ENCODE results near the gene ADCY5. TPM values are rescaled to one million over a fixed set of nuclear protein-coding genes. Genes with fewer than 3 reads are reported as not detected.

ADCY5 gene
- polyA plus RNA-seq, 1 donor = 10.6 TPM

DNA sequence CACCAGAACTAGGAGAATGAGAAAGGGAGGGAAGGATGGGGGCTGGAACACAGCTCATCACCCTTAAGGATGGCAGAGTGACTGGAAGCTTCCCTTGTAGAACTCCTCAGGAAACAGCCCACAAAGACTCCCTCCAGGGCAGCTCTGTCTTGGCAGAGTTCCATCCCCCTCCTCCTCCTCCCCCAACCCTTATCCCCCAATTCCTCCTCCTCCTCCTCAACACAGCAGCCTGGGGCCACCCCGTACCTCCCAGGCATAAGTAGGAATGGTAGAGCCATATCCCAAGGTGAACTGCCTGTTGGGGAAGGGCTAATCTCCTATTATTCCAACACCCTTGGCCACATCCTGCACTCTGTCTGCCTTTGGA, 38.8 kb downstream of the ADCY5 start:
- no peak overlapping the region for H3K4me3 ChIP-seq (ENCODE audit: low read length)
- H3K4me1 ChIP-seq (ENCODE audit: control insufficient read depth, insufficient read depth, low read length) = peaks cover 74% of the 10 kb centered on the region
- H3K36me3 ChIP-seq (ENCODE audit: control insufficient read depth, insufficient read depth, low read length) = no peaks in the 10 kb centered on the region
- no CpG with 5 or more reads among the region's 1 CpG for WGBS (ENCODE audit: insufficient coverage, low lambda C conversion rate)
- no peak for DNase-seq
- peak overlapping the region; percentile 97 for H3K27ac ChIP-seq (ENCODE audit: low read length)
- no peaks in the 10 kb centered on the region for H3K9me3 ChIP-seq (ENCODE audit: control insufficient read depth, low read depth, low read length)
- H3K27me3 ChIP-seq (ENCODE audit: control insufficient read depth, insufficient read depth, low read length) = no peaks in the 10 kb centered on the region

- Histone ChIP-seq H3K9me3 (ENCODE audit: control insufficient read depth, low read depth, low read length) (no peaks in the 10 kb centered on the region), H3K4me1 (ENCODE audit: control insufficient read depth, insufficient read depth, low read length) (peaks cover 72% of the 10 kb centered on the region), H3K27ac (ENCODE audit: low read length) (peak overlapping the region; percentile 97), H3K4me3 (ENCODE audit: low read length) (no peak overlapping the region), H3K36me3 (ENCODE audit: control insufficient read depth, insufficient read depth, low read length) (no peaks in the 10 kb centered on the region), H3K27me3 (ENCODE audit: control insufficient read depth, insufficient read depth, low read length) (no peaks in the 10 kb centered on the region)
- no CpG with 5 or more reads among the region's 5 CpGs for WGBS (ENCODE audit: insufficient coverage, low lambda C conversion rate)
- peak; percentile 83 to 95 for DNase-seq
Measured at GRCh38 chr3:123409443-123410148, 39.3 kb downstream of the ADCY5 start.

DNA sequence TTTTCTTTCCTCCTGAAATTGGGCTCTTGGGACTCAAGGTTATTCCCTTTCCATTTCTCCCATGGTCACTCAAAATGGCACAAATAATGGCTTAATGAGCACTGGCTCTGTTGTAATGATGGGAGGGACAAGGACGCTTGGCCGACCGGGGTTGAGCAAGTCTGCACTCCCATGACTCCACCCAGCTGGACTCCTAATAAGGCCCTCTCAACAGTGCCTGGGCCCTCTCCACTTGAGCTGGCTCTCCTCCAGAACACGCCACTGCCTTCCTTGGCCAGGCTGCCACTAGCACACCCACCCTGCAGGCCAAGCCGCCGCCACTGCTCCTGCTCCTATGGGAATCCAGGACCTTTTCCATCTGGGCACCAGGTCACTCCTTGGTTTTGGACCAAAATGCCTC, 42.3 kb downstream of the ADCY5 start:
- Histone ChIP-seq H3K27ac (ENCODE audit: low read length) (peak overlapping the region; percentile 22), H3K36me3 (ENCODE audit: control insufficient read depth, insufficient read depth, low read length) (no peaks in the 10 kb centered on the region), H3K9me3 (ENCODE audit: control insufficient read depth, low read depth, low read length) (no peaks in the 10 kb centered on the region), H3K4me3 (ENCODE audit: low read length) (no peak overlapping the region), H3K4me1 (ENCODE audit: control insufficient read depth, insufficient read depth, low read length) (peaks cover 58% of the 10 kb centered on the region), H3K27me3 (ENCODE audit: control insufficient read depth, insufficient read depth, low read length) (no peaks in the 10 kb centered on the region)
- WGBS (ENCODE audit: insufficient coverage, low lambda C conversion rate) = no CpG with 5 or more reads among the region's 6 CpGs
- peak in 1 of 2 donors; percentile 44 for DNase-seq

GRCh38 chr3:123405936-123406510, 42.9 kb downstream of the ADCY5 start:
- no CpG with 5 or more reads among the region's 8 CpGs for WGBS (ENCODE audit: insufficient coverage, low lambda C conversion rate)
- Histone ChIP-seq H3K4me3 (ENCODE audit: low read length) (no peak overlapping the region), H3K27ac (ENCODE audit: low read length) (peak overlapping the region; percentile 16), H3K27me3 (ENCODE audit: control insufficient read depth, insufficient read depth, low read length) (no peaks in the 10 kb centered on the region), H3K9me3 (ENCODE audit: control insufficient read depth, low read depth, low read length) (no peaks in the 10 kb centered on the region), H3K4me1 (ENCODE audit: control insufficient read depth, insufficient read depth, low read length) (peaks cover 52% of the 10 kb centered on the region), H3K36me3 (ENCODE audit: control insufficient read depth, insufficient read depth, low read length) (no peaks in the 10 kb centered on the region)
- DNase-seq = no peak

DNA sequence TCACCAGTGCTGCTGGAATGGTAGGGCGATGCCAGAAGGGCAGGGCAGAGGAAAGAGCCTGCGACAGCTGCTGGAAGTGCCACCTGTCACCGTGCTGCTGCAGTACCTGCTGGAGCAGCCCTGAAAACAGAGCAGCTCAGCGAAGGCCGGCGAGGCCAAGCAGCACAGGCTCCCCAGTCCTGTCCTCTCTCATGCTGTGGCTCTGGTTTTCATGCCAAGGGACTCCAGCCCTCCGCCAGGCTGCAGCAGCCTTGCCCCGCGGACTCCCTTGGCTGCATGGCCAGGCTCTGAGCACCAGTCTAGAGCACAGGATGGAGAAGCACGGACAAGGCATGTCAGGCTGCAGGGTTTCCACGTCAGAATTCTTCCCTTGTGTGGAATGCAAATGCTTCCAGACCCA, 43.9 kb downstream of the ADCY5 start:
- Histone ChIP-seq H3K4me3 (ENCODE audit: low read length) (no peak overlapping the region), H3K27ac (ENCODE audit: low read length) (peak overlapping the region; percentile 26), H3K36me3 (ENCODE audit: control insufficient read depth, insufficient read depth, low read length) (no peaks in the 10 kb centered on the region), H3K27me3 (ENCODE audit: control insufficient read depth, insufficient read depth, low read length) (no peaks in the 10 kb centered on the region), H3K9me3 (ENCODE audit: control insufficient read depth, low read depth, low read length) (no peaks in the 10 kb centered on the region), H3K4me1 (ENCODE audit: control insufficient read depth, insufficient read depth, low read length) (peaks cover 42% of the 10 kb centered on the region)
- no CpG with 5 or more reads among the region's 11 CpGs for WGBS (ENCODE audit: insufficient coverage, low lambda C conversion rate)
- DNase-seq = no peak

DNA sequence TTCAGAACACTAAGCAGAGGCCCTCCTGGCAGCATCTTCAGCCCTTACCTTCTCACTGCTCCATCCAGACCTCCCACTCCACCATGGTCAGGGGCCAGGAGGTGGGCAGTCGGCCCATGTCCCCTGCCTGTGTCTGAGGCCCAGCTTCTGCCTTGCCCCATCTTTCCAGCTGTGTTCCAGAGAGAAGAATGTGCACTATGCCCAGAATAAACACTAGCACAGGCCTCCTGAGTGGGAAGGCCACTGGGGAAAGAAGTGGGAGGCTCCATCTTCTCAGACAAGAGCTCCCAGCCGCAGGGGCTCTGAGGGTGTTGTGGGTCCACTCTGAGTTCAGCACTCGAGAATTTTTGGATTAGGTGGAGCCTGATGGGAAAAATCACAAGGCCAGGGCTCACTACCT, 44.5 kb downstream of the ADCY5 start:
- Histone ChIP-seq H3K4me3 (ENCODE audit: low read length) (no peak overlapping the region), H3K9me3 (ENCODE audit: control insufficient read depth, low read depth, low read length) (no peaks in the 10 kb centered on the region), H3K27ac (ENCODE audit: low read length) (peak overlapping the region; percentile 26), H3K4me1 (ENCODE audit: control insufficient read depth, insufficient read depth, low read length) (peaks cover 42% of the 10 kb centered on the region), H3K36me3 (ENCODE audit: control insufficient read depth, insufficient read depth, low read length) (no peaks in the 10 kb centered on the region), H3K27me3 (ENCODE audit: control insufficient read depth, insufficient read depth, low read length) (no peaks in the 10 kb centered on the region)
- WGBS (ENCODE audit: insufficient coverage, low lambda C conversion rate) = no CpG with 5 or more reads among the region's 3 CpGs
- no peak for DNase-seq

DNA sequence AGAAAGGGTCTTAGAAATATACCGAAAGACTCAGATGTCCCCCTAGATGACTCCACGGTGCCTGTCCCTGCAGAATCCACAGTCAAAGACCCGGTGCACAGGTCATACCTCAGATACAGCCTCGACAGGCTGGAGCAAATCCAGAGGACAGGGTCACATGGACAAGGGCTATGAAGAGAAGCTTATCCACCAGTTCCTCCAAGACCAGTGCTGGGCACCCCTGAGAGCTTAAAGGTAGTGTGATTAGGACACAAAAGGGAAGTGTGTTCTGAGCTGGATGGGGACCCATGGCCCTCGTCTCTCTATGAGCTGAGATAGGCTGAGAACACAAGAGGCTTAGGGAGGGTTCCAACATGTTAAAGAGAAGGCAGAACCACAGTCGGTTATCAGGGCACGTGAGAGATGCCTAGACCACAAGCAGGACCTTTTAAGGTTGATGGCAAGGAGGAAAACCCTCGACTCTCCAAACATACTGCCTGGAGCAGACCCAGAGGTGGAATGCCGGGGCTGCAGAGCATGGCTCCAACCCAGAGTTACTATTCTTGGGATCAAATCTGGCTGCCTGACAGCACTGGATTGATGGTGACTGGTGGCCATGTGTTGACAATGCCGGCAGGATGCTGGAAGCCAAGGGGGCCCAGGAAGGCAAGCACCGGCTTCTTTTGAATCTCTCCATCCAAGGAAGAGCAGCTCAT, 46.9 kb downstream of the ADCY5 start:
- peaks cover 2% of the 10 kb centered on the region for H3K36me3 ChIP-seq (ENCODE audit: control insufficient read depth, insufficient read depth, low read length)
- H3K27ac ChIP-seq (ENCODE audit: low read length) = no peak overlapping the region
- no peak for DNase-seq
- no peaks in the 10 kb centered on the region for H3K9me3 ChIP-seq (ENCODE audit: control insufficient read depth, low read depth, low read length)
- H3K27me3 ChIP-seq (ENCODE audit: control insufficient read depth, insufficient read depth, low read length) = no peaks in the 10 kb centered on the region
- no peak overlapping the region for H3K4me3 ChIP-seq (ENCODE audit: low read length)
- H3K4me1 ChIP-seq (ENCODE audit: control insufficient read depth, insufficient read depth, low read length) = peaks cover 32% of the 10 kb centered on the region
- WGBS (ENCODE audit: insufficient coverage, low lambda C conversion rate) = 100% methylated on average over 1 of the region's 11 CpGs

- Histone ChIP-seq H3K9me3 (ENCODE audit: control insufficient read depth, low read depth, low read length) (no peaks in the 10 kb centered on the region), H3K4me1 (ENCODE audit: control insufficient read depth, insufficient read depth, low read length) (peaks cover 20% of the 10 kb centered on the region), H3K4me3 (ENCODE audit: low read length) (no peak overlapping the region), H3K27me3 (ENCODE audit: control insufficient read depth, insufficient read depth, low read length) (no peaks in the 10 kb centered on the region), H3K27ac (ENCODE audit: low read length) (no peak overlapping the region), H3K36me3 (ENCODE audit: control insufficient read depth, insufficient read depth, low read length) (peaks cover 2% of the 10 kb centered on the region)
- WGBS (ENCODE audit: insufficient coverage, low lambda C conversion rate) = 100% methylated on average over 1 of the region's 3 CpGs
- DNase-seq = no peak
Measured at GRCh38 chr3:123400169-123400568, 48.7 kb downstream of the ADCY5 start.

- H3K27ac ChIP-seq (ENCODE audit: low read length) = no peak overlapping the region
- H3K4me3 ChIP-seq (ENCODE audit: low read length) = no peak overlapping the region
- DNase-seq = peak in 1 of 2 donors; percentile 50
- peaks cover 2% of the 10 kb centered on the region for H3K36me3 ChIP-seq (ENCODE audit: control insufficient read depth, insufficient read depth, low read length)
- no peaks in the 10 kb centered on the region for H3K27me3 ChIP-seq (ENCODE audit: control insufficient read depth, insufficient read depth, low read length)
- 50% methylated on average over 1 of the region's 6 CpGs for WGBS (ENCODE audit: insufficient coverage, low lambda C conversion rate)
- no peaks in the 10 kb centered on the region for H3K9me3 ChIP-seq (ENCODE audit: control insufficient read depth, low read depth, low read length)
- peaks cover 21% of the 10 kb centered on the region for H3K4me1 ChIP-seq (ENCODE audit: control insufficient read depth, insufficient read depth, low read length)
Measured at GRCh38 chr3:123399653-123400052, 49.2 kb downstream of the ADCY5 start.

DNA sequence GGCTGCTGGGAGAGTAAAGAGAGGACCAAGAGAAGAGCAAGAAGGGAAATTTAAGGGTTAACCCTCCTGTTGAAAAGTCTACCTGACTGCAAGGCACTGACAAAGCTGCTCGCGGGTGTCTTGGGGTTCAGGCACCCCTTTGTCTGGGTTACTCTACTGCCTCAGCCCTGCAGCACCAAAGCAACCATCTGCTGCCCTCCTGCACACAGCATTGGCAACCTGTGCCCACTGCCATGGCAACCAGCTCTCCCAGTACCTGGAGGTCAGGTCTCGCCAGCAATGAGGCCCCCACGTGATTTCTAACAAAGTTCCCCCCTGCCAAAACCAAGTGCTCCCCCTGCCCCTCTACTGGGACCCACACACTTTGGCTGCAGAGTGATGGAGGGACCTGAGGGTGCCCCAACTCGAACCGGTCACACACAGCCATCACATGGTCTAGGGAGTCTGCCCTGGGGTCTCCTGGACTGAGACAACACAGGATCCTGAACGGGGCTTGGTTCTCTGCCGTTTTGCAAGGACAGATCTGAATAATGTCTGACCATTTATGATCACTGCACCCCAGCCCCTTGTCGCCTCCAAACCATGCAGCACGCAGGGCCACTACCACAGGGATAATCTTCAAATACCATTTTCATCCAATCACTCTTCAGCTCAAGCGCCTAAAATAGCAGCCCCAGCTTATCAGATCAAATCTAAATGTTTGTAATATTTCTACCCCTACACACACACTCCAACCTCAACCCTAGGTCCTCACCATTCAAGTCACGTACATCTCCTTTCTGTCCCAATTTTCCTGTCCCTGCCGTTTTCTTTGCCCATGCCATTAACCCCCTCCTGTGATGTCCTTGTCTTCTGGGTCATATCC, 50.7 kb downstream of the ADCY5 start:
- H3K4me1 ChIP-seq (ENCODE audit: control insufficient read depth, insufficient read depth, low read length) = peaks cover 19% of the 10 kb centered on the region
- H3K27me3 ChIP-seq (ENCODE audit: control insufficient read depth, insufficient read depth, low read length) = no peaks in the 10 kb centered on the region
- WGBS (ENCODE audit: insufficient coverage, low lambda C conversion rate) = 81% methylated on average over 2 of the region's 13 CpGs
- H3K36me3 ChIP-seq (ENCODE audit: control insufficient read depth, insufficient read depth, low read length) = peaks cover 2% of the 10 kb centered on the region
- no peak overlapping the region for H3K27ac ChIP-seq (ENCODE audit: low read length)
- DNase-seq = no peak
- no peak overlapping the region for H3K4me3 ChIP-seq (ENCODE audit: low read length)
- H3K9me3 ChIP-seq (ENCODE audit: control insufficient read depth, low read depth, low read length) = no peaks in the 10 kb centered on the region

All from large intestine (tissue), 3 donors.